Measurements from ENCODE around the gene HEXD.

- TF ChIP-seq MAX (IDR thresholded peaks at IDR 0.05) (no peak), TBP (IDR thresholded peaks at IDR 0.05; ENCODE audit: low read depth, low read length) (no peak), CTCF (IDR thresholded peaks at IDR 0.05; ENCODE audit: control extremely low read depth in 1 of 3, insufficient read depth in 1 of 3, low read depth in 1 of 3, low read length in 3 of 3) (no peak), TAF1 (IDR thresholded peaks at IDR 0.05; ENCODE audit: low read depth, low read length) (no peak), YY1 (IDR thresholded peaks at IDR 0.05; ENCODE audit: low read depth, low read length) (no peak), POLR2A (IDR thresholded peaks at IDR 0.05; ENCODE audit: control extremely low read depth in 1 of 2, low read depth in 2 of 2, low read length in 2 of 2) (no peak), PHF8 (conservative IDR thresholded peaks at IDR 0.05; ENCODE audit: low read depth, low read length) (no peak), ATF2 (IDR thresholded peaks at IDR 0.05; ENCODE audit: low read length) (no peak), FOSL1 (IDR thresholded peaks at IDR 0.05; ENCODE audit: insufficient read depth, low read depth, low read length) (no peak)
Measured at GRCh38 chr17:82382933-82383255, 35.3 kb upstream of the HEXD start.
